GM21786 (cell line): ENCODE results near the gene C1QTNF12.

ENCODE experiments used
- ATAC-seq: cut with Tn5 transposase; IDR thresholded peaks from one replicate; pipeline ENCODE4 v1.9.1; 2021; ENCODE audit not compliant: unreplicated experiment

The C1QTNF12 gene

GRCh38 chr1:1246577-1247340 lies at the start of gene C1QTNF12:
TSS of gene C1QTNF12 (minus strand) at chr1:1246722. CDS start at chr1:1246690, 32 bp downstream.
- no peak for ATAC-seq

GRCh38 chr1:1295154-1295923 lies 48.8 kb upstream of the C1QTNF12 start:
- ATAC-seq, result no peak

- no peak for ATAC-seq
These were observed 47.8 kb upstream of the C1QTNF12 start for GRCh38 chr1:1294250-1294890.

GRCh38 chr1:1293263-1294249 lies 47.0 kb upstream of the C1QTNF12 start:
- ATAC-seq, result no peak

- ATAC-seq, result no peak
These were observed 46.3 kb upstream of the C1QTNF12 start for GRCh38 chr1:1292851-1293250.

- ATAC-seq, result no peak
These were observed 45.9 kb upstream of the C1QTNF12 start for GRCh38 chr1:1292442-1292779.

- no peak for ATAC-seq
These were observed 45.3 kb upstream of the C1QTNF12 start for GRCh38 chr1:1291548-1292441.

- ATAC-seq, result no peak
These were observed 44.6 kb upstream of the C1QTNF12 start for GRCh38 chr1:1291023-1291528.

GRCh38 chr1:1290238-1290731 lies 43.8 kb upstream of the C1QTNF12 start:
- no peak for ATAC-seq

GRCh38 chr1:1287288-1288110 lies 41.0 kb upstream of the C1QTNF12 start:
- ATAC-seq, result no peak

- ATAC-seq, result no peak
These were observed 40.1 kb upstream of the C1QTNF12 start for GRCh38 chr1:1286313-1287261.

- no peak for ATAC-seq
These were observed 39.2 kb upstream of the C1QTNF12 start for GRCh38 chr1:1285611-1286311.

- ATAC-seq, result no peak
These were observed 38.6 kb upstream of the C1QTNF12 start for GRCh38 chr1:1285102-1285571.

- no peak for ATAC-seq
These were observed 37.9 kb upstream of the C1QTNF12 start for GRCh38 chr1:1284221-1285101.

- ATAC-seq, result no peak
These were observed 37.3 kb upstream of the C1QTNF12 start for GRCh38 chr1:1283821-1284220.

- no peak for ATAC-seq
These were observed 36.5 kb upstream of the C1QTNF12 start for GRCh38 chr1:1282998-1283397.
